Frontal cortex (tissue), 4 donors: ENCODE data around the gene THAP7. TPM values are rescaled to one million over a fixed set of nuclear protein-coding genes. Genes with fewer than 3 reads are reported as not detected.

Experiments
- DNase-seq, 2 donors: peaks; one replicate each; pipeline ENCODE4 v3.0.0; 2012; ENCODE audit warnings: low spot score in 2 of 2
- FAIRE-seq: peaks from 2 replicates; lab custom pipeline; 2012; peaks lifted over from hg19 to GRCh38; lab: Jason Lieb, UNC
- total RNA-seq: library from RNA; depleted of rRNA; stranded (reverse); fragments of >200 nt; gene quantifications from one replicate; pipeline ENCODE4 v1.2.3, GENCODE V29; 2014
- donor health status: control.
- donor health status: control.
- donor health status: control.

The THAP7 gene
- total RNA-seq, 1 donor from 2014 or later: 22.0 TPM

DNA sequence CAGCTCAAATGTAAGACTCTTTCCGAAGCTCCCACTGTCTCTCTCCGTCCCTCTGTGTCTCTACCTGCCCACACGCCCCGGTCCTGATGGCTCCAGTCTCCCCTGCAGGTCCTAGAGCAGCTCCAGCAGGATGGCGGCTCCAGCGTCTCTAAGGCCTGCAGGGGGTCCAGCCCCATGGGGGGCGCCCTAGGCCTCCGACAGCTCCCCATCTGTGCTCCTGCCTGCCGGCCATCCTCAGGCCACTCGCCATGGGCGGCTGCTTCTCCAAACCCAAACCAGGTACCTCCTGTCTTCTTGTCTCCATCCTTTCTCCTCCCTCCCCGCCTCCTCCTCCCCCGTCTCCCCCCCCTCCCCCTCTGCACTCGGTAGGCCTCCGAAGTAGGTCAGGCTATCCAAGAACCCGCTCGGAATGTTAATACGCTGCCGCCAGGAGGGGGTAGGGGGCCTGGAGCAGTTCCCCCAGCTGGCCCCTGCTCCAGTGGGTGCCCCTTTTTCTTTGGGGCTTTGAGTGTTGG, 34.2 kb downstream of the THAP7 start:
- FAIRE-seq (no peak), DNase-seq (no peak)

DNA sequence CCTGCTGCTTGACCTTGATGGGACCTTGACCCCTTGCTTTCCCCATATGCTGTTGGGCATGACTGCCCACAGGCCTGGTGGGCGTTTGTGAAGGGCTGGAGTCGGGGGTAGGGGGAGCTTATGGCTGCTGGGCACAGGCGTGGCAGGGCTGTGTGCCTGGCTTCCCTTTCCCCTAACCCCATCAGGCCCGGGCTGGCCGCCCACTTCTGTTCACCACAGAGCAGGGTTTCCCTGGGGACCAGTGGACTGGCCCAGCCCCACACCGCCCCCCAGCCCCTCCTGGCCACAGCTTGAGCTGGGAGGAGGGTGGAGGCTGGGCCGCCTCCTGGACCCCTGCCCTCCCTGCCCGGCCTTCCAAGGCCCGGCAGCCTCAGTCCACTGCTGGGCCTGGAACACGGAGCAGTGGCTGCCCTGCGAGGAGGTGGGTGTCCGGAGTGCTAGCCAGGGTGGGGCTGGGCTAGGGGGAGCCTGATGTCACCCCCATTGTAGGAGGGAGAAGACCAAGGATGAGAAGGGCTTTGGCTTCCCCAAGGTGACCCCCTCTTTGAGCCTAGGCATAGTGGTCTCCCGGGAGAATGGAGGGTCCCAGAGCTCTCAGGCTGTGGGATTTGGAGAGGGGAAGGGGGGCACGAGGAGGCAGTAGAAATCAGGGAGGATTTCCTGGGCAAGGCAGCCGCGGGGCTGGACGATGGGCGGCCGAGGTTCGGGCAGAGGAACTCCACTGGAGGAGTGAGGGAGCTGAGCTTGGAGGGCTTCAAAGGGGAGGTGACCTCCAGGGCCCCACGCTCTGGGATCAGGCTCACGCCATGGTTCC, 34.8 kb downstream of the THAP7 start, which contains the start of gene AIFM3:
AIFM3 (plus strand) TSS at position 373 of the 814 bp plus-strand sequence. CDS start 690 bp downstream, outside the sequence.
- FAIRE-seq (no peak), DNase-seq (peak in 1 of 2 donors; percentile 41)

DNA sequence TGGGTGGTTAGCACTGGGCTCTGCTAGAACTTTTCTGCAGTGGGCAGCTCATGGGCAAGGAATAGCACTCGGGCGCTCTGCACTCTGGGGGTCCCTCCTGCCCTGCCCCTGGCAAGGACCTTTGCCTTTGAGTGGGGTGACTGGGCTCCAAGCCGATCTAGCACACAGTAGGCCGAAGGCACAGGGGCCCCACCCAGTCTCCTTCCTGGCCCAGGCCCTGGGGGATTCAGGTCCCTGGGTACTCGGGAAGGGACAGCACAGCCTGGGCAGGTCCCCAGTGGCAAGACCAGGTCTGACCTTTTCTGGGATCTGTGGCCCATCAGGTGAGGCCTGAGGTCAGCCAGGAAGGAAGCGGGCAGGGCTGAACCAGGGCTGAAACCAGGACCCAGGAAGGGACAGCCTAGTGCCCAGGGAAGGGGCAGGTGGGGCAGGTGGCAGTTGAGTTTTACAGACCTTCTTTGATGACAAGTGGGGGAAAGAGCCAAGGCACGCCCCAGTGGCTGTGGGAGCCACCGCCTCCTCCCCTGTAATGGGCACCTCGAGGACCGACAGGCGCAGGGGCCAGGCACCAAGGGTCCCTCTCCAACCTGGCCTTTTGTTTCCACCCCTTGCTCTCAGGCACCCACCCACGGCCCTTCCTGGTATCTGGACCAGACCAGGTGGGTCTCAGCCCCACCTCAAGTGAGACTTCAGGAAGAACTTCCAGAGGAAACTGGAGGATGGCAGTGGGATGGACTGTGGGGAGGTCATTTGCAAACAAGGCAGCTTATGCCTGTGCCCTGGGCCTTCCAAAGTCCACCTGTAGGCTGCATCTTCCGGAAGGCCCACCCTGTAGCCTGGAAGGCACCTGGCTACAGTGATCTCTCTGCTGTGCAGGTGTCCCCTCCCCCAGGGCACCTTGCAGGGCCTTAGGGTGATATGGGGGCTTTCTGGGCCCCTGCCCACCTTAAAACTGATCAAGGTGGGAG, 35.7 kb downstream of the THAP7 start:
- FAIRE-seq (no peak), DNase-seq (no peak)

DNA sequence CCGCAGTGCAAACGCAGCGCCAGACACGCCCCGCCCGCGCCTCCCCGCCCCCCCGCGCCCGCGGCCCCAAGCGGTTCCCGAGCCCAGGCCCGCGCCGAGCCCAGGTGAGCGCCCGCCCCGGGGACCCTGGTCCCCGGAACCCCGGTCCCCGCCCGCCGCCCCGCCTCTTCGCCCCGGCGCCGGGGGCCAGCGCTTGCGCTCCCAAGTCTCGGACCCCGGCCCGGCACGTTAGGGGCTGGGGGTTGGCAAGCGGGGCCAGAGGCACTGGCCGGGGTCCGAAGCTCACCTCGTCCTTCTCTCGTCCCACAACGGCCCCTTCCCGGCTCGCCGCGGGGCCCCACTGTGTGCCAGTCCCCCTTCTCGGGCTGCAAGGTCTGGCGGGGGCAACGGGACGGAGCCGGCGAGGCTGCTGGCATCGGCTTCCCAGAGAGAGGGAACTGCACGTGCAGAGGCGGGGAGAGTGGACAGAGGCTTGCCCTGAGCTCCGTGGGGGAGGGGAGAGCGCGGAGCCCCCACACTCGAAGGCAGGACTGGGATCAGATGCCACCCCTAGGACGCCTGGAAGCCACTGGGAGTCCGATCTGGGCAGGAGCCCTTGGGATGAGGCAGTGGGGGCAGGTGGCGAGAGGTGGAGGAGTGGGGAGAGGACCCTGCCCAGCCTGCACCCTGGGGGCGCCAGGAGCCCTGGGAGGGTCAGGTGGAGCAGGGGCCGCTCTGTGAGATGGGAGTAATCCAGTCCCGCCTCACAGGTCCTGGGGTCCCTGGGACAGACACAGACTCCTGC, 36.6 kb downstream of the THAP7 start:
- DNase-seq: peak in 1 of 2 donors; percentile 60
- FAIRE-seq: no peak

DNA sequence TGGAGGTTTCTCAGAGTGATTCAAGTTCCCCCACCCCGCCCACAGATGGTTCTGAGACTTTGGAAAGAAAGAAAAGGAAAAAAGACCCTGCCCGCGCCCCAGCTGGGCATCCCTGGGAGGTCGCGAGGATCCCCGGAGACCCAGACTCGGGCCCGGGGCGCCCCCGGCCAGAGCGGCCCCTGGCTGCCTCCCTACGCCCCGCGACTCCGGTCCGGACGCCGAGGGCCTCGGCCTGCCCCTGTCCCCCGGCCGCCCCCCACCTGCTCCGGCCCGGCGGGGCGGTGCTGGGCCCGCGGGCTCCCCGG, 37.2 kb downstream of the THAP7 start:
- no peak for FAIRE-seq
- DNase-seq: no peak

DNA sequence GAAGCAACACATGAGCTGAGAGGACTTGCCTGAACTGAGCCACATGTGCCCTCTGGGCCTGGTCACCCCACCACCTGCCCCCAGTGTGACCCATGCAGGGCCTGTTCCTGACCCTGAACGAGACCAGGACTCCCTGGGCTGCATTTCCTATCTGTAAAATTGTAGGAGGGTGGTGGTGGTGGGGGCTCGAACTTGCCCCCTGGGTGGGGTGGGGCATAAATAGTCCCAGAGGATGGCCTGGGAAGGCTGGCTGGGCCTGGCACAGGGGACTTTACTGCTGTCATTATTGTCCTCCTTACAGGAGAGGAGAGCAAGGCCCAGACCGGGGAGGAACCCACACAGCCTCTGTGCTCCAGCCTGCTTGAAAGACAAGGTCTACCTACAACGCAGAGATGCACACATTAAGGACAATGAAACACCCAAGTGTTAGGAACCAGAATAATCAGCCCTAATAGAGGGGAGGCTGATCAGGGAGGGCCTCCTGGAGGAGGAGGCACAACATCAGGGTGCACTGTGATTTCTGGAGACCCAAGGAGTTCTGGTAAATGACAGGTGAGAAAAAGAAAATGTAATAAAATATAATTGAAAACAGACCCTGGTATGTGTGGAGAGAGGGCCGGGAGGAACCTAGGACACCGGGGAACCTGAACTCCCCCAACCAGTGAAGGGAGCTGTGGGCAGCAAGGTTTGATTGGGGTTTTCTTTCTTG, 37.7 kb downstream of the THAP7 start:
- FAIRE-seq: no peak

DNA sequence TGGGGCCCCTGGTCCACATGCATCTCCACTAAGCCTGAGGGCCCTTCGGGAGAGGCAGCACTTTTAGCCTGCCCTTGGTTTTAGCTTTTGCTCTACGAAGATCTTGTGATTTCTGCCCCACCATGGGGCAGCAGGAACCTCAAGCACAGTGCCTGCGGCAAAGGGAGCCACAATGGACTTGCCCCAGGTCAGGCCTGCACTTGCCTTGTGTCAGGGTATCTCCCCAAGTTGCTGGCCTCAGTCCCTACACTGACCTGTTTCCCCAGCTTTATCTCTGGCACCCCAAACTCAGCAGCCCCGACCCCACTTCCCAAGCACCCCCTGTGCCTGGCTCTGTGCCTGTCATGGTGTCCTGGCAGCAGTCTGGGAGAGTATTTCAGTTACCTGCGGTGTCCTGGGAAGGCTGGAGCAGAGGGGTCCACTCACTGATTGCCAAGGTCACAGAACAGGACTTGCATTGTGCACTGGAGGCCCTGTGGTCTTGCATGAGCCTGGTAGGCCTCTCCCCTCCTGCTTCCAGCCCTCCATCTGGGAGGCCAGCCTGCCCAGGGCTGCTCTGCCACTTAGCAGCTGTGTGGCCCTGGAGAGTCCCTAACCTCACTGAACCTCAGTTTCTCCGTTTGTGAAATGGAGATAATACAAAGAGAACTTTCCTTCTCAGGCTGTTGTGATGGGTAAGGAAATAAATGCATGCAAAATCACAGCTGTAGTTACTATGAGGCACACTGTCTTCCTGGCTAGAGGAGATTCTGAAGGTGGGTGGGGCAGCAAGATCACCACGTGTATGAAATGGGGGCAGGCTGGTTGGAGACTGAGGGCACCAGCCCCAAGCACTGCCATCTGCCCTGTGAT, 38.5 kb downstream of the THAP7 start:
- FAIRE-seq (no peak), DNase-seq (peak in 1 of 2 donors; percentile 12)

More for the DNA sequence above, 37.7 kb downstream of the THAP7 start:
- DNase-seq: no peak

DNA sequence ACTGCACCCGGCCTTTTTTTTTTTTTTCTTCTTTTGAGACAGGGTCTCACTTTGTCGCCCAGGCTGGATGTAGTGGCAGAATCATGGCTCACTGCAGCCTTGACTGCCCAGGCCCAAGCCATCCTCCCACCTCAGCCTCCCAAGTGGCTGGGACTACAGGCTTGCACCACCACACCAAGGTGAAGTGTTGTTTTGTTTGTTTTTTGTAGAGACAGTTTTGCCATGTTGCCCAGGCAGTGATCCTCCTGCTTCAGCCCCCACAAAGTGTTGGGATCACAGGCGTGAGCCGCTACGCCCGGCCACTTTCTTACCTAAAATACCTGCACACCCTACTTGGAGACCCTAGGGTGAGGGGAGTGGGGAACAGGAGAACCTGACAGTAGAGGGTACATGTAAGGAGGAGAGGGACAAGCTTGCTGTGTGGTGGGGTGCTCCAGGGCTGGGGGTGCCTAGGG, 39.4 kb downstream of the THAP7 start:
- FAIRE-seq: no peak
- peak in 1 of 2 donors; percentile 19 for DNase-seq

DNA sequence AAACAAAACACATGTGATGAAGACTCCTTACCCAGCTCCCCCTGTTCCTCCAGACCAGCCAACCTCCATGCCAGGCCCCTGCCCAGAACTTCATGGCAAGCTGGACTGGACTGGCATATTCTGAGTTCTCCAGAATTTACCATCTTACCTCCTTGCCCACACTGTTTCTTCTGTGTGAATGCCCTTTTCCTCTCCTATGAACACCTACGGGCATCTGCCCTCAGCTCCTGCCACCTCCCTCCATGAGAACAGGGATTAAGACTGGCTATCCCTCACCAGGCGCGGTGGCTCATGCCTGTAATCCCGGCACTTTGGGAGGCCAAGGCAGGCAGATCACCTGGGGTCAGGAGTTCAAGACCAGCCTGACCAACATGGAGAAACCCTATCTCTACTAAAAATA, 41.3 kb downstream of the THAP7 start:
- FAIRE-seq (no peak), DNase-seq (no peak)

DNA sequence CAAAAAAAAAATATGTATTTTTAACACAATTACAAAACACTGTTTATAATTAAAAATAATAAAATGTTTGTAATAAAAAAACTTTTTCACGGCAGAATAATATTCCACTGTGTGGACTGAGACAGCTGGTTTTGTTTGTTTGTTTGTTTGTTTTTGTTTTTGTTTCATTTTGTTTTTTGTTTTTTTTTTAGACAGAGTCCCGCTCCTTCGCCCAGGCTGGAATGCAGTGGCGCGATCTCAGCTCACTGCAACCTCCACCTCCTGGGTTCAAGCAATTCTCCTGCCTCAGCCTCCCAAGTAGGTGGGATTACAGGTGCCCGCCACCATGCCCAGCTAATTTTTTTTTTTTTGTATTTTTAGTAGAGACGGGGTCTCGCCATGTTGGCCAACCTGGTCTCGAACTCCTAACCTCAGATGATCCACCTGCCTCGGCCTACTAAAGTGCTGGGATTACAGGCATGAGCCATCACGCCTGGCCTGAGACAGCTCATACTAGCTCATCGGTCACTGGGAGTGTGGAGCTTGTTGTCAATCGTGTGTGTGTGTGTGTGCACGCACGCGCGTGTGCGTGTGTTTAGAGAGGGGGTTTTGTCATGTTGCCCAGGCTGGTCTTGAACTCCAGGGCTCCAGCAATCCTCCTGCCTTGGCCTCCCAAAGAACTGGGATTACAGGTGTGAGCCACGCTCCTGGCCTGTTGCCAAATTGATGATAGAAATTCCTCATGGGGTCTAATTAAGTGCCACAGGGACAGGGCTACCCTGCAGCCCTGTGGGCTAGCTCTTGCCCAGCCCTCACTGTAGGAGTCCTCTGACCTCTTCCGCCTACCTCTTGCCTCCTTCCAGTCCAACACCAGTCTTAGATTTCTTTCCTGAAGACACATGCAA, 42.1 kb downstream of the THAP7 start:
- DNase-seq: no peak
- no peak for FAIRE-seq

DNA sequence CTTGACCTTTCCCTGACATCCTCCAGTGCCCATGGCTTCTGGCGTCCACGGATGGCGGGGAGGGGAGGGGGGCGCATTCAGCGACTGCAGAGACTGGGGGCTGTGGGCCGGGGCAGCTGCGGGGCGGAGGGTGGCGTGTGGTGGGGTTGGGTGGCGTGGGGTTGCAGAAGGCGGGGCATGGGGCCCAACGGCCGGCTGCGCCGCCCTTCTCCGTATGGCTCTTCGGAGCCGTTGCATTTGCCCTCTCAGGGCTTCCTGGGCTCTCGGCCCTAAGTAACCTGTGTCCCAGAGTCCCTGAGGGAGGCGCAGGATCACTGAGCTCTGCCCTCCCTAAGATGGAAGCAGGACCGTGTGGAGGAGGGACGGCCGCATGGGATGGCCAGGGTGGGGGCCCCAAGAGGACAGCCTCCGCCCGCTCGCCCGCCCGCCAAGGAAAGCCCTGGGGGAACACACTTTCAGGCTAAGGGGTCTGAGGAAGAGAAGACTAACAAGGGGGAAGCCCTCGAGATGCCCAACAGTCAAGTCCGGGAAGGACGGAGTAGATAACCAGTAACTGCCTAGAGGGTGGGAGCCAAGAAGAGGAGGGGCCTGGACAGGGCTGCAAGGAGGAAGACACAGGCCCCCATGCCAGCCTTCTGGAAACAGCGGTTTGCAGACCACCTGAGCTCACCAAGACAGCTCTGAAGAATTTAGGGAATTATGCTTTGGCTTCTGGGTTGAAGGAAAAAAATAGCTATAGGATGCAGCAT, 44.1 kb downstream of the THAP7 start:
- DNase-seq: peak in 1 of 2 donors; percentile 51
- no peak for FAIRE-seq

DNA sequence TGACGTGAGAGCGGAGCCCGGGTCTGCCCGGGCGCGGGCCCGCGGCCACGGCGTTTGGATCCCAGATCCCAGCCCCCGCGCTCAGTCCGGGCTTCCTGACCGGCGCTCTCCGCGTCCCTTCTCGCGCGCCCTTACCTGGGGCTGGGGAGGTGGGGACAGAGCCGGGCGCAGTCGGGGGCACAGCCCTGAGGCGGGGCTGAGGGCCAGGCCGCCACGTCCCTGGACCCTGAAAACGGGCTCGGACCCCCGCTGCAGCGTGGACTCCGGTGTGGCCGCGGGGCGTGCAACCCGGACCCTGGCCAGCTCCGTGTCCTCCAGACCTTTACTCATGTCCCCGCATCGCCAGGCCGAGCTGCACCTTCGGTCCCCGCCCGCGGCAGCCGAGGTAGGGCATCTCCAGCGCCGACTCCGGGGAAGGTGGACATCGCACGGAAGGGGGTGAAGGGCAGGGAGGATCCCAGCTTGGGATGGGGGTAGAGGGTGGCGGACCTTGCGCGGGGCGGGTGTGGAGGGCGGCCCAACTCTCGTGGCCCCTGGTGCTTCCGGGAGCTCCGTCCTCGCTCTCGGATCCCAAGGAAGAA, 44.7 kb downstream of the THAP7 start:
- DNase-seq (no peak), FAIRE-seq (no peak)

DNA sequence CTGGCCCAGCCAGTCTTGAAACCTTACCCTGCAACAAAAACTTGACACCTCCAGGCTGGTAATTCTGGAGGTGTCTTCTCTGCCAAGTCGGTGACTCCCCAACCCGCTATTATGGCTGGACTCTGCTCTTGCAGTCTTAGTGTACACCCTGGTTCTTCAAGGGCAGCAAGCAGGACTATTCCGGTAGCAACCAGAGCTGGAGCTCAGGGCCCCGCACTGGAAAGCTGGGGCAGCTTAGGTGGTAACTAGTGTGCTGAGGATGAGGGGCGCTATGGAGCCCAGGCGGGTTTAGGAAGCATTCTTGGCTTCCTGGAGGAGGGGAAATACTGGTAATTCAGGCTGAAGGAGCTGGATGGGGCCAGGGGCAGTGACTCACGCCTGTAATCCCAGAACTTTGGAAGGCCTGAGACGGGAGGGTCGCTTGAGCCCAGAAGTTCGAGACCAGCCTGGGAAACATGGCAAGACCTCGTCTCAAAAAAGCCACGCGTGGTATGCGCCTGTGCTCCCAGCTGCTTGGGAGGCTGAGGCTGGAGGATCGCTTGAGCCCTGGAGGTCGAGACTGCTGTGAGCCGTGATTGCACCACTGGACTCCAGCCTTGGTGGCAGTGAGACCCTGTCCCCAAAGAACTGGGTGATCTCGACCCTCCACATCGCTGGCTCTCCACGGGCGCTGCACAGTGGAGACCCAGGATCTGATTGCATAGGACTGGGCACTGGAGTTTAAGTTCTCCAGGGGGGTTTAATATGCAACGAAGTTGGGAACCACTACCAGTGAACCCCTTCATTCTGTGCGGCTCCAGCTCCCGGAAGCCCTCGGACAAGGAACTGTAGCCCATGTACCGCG, 45.4 kb downstream of the THAP7 start:
- no peak for DNase-seq
- no peak for FAIRE-seq

DNA sequence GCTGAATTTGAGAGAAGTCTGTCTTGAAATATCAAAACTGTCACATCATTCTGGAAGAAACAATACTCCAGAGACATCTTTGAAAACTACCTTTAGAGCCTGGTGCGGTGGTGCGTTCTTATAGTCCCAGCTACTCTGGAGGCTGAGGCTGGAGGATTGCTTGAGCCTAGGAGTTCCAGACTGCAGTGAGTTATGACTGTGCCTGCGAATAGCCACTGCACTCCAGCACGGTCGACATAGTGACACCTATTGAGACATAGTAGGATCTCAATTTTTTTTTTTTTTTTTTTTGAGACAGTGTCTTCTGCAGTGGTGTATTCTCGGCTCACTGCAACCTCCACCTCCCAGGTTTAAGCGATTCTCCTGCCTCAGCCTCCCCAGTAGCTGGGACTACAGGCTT, 46.4 kb downstream of the THAP7 start:
- FAIRE-seq (no peak), DNase-seq (no peak)
